GM12874 (cell line): Measurements from ENCODE around the gene UROC1.

ENCODE experiments used
- CTCF ChIP-seq: IDR thresholded peaks from 2 replicates; pipeline ENCODE4 v1.5.1; 2011; ENCODE audit warnings: low read depth, mild to moderate bottlenecking, control low read depth, low read length, moderate library complexity; ENCODE audit not compliant: insufficient read depth

UROC1 gene

GRCh38 chr3:126544596-126545281, 27.2 kb upstream of the UROC1 start:
- no peak for TF ChIP-seq CTCF

DNA sequence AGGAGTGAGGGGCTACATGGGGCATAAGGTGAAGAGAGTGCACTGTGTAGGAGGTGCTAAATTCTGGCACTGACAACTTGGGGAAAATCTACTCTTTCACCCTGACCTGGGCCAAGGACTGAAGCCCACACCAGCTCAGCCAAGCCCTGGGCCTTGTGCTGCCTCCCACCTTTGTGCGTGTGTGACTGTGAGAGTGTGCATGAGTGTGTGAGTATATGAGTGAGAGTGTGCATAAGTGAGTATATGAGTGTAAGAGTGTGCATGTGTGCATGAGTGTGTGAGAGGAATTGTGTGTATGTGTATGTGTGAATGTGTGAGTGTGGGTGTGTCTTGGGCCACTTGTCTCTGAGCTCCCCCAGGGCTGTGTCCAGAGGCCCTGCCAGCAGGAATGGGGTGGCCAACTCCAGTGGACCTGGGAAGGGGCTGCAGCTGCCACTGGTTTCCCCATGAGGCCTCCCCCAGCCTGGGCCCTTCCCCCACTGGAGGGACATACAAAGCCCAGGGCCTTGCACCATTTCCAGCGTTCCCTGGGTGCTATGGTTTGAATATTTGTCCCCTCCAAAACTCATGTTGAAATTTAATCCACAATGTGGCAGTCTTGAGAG, 26.0 kb upstream of the UROC1 start:
- no peak for TF ChIP-seq CTCF

GRCh38 chr3:126542340-126543241, 25.0 kb upstream of the UROC1 start:
- TF ChIP-seq CTCF = no peak

- no peak for TF ChIP-seq CTCF
These were observed 24.2 kb upstream of the UROC1 start for GRCh38 chr3:126541628-126542339.

DNA sequence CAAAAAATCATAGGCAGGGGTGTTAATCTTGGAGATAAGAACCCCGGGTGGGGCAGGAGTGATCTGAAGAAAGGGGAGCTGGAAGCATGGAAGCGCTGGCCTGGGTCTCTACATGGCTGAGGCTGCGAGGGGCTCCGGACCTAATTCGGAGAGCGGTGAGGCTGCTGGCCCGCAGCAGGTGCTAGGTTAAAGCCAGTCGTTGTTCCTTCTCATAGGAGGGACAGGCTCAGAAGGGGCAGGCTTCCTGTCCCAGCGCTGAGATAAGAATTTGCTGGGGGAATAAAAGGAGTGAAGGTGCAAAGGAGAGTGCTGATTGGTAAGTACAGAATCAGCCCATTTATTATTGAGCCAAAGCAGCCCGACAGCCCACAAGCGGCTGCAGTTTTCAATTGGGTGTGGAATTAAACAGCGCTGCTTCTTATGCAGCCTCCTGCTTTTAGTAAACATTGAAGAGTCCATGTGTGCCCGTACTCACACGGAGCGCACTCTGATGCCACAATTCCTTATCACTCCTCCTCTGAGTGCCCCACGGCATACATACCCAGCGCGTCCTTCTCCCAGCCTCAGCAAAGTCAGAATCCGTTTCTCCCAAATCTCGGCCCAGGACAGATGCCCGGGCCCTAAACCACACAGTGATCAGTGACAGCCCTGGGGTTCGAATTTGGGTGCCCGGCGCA, 23.5 kb upstream of the UROC1 start:
- TF ChIP-seq CTCF = no peak

DNA sequence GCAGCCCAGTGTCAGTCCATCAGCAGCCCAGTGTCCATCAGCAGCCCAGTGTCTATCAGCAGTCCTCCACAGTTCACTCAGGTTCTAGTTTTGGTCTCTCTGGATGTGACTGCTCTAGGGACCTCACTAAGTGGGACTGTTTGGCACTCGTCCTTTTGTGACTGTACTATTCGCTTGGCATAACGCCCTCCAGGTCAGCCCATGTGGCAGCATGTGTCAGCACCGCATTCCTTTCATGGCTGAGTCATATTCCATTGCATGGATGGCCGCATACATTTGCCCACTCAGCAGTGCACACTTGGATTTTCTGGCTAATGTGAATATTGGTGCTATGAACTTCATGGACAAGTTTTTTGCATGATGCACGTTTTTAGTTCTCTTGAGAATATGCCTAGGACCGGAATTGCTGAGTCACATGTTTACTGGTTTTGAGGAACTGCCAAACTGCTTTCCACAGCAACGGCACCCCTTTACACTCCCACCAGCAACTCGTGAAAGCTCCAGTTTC, 22.8 kb upstream of the UROC1 start:
- no peak for TF ChIP-seq CTCF
